BLaER1 treated with 17β-estradiol and CSF1 and Interleukin-3, amounts not matched to agents 10 nM and 100 nM (cell line): Measurements from ENCODE around the gene TPSD1.
"Not testable (repeated sequence)": the region's sequence is repeated elsewhere in the genome, so short reads cannot be mapped to it uniquely, and the experiment has no call there.

Experiments
- H3K27ac ChIP-seq, 11 experiments: shearing (Covaris generic); formaldehyde crosslinking; 2 replicates each; pipeline ENCODE4 v1.8.1; 2022
- H3K27me3 ChIP-seq, 11 experiments: shearing (Covaris generic); formaldehyde crosslinking; 2 replicates each; pipeline ENCODE4 v1.8.1; 2022
- H3K36me3 ChIP-seq, 11 experiments: shearing (Covaris generic); formaldehyde crosslinking; 2 replicates each; pipeline ENCODE4 v1.8.1; 2022
- H3K4me1 ChIP-seq, 10 experiments: shearing (Covaris generic); formaldehyde crosslinking; 2 replicates each; pipeline ENCODE4 v1.8.1; 2022
- H3K4me2 ChIP-seq, 11 experiments: shearing (Covaris generic); formaldehyde crosslinking; 2 replicates each; pipeline ENCODE4 v1.8.1; 2022
- H3K4me3 ChIP-seq, 10 experiments: shearing (Covaris generic); formaldehyde crosslinking; 2 replicates each; pipeline ENCODE4 v1.8.1; 2022
- H3K9ac ChIP-seq, 11 experiments: shearing (Covaris generic); formaldehyde crosslinking; 2 replicates each; pipeline ENCODE4 v1.8.1; 2022
- H3K9me3 ChIP-seq, 11 experiments: shearing (Covaris generic); formaldehyde crosslinking; replicated peaks in 1 of 11; 2 replicates each; pipeline ENCODE4 v1.8.1; 2022
- H4K20me1 ChIP-seq, 11 experiments: shearing (Covaris generic); formaldehyde crosslinking; 2 replicates each; pipeline ENCODE4 v1.8.1; 2022
- Cebpa-rat ChIP-seq, 11 experiments: shearing (Covaris generic); IDR thresholded peaks; 2 replicates each; pipeline ENCODE4 v1.8.1; 2022

TPSD1 gene

GRCh38 chr16:1289477-1289866 lies 33.6 kb downstream of the TPSD1 start:
- peak overlapping the region in 8 of 11 experiments; percentile 74 to 93 (median 82); a peak in 16 of 22 replicates for H3K27ac ChIP-seq
- H4K20me1 ChIP-seq = no peaks in the 10 kb centered on the region
- H3K4me2 ChIP-seq = peak overlapping the region; percentile 68 to 99 (median 94)
- H3K9me3 ChIP-seq = no peaks in the 10 kb centered on the region
- H3K36me3 ChIP-seq = no peaks in the 10 kb centered on the region
- no peak for TF ChIP-seq Cebpa-rat (IDR thresholded peaks at IDR 0.05)
- peaks cover under 1 to 39% (median 11%) of the 10 kb centered on the region in 11 experiments; a peak in 15 of 22 replicates for H3K27me3 ChIP-seq
- H3K4me3 ChIP-seq = peak overlapping the region in 8 of 10 experiments; percentile 0 to 63 (median 51); a peak in 14 of 20 replicates
- peaks cover 34 to 70% (median 65%) of the 10 kb centered on the region in 10 experiments for H3K4me1 ChIP-seq
- peak overlapping the region in 9 of 11 experiments; percentile 18 to 85 (median 74); a peak in 17 of 22 replicates for H3K9ac ChIP-seq

GRCh38 chr16:1290063-1290501 lies 34.2 kb downstream of the TPSD1 start:
- peaks cover 0 to 36% (median 11%) of the 10 kb centered on the region in 11 experiments; a peak in 15 of 22 replicates for H3K27me3 ChIP-seq
- peaks cover 34 to 75% (median 70%) of the 10 kb centered on the region in 10 experiments for H3K4me1 ChIP-seq
- no peaks in the 10 kb centered on the region for H3K9me3 ChIP-seq
- peak in 9 of 11 experiments; percentile 10 to 98 (median 91); a peak in 16 of 22 replicates for TF ChIP-seq Cebpa-rat (IDR thresholded peaks at IDR 0.05)
- H3K27ac ChIP-seq = peak overlapping the region in 8 of 11 experiments; percentile 74 to 93 (median 82); a peak in 17 of 22 replicates
- H3K4me2 ChIP-seq = peak overlapping the region; percentile 68 to 99 (median 94)
- peak overlapping the region in 9 of 11 experiments; percentile 18 to 85 (median 74); a peak in 16 of 22 replicates for H3K9ac ChIP-seq
- no peaks in the 10 kb centered on the region for H3K36me3 ChIP-seq
- no peaks in the 10 kb centered on the region for H4K20me1 ChIP-seq
- H3K4me3 ChIP-seq = peak overlapping the region in 8 of 10 experiments; percentile 0 to 63 (median 51); a peak in 14 of 20 replicates

GRCh38 chr16:1290860-1291575 lies 35.1 kb downstream of the TPSD1 start:
- H3K4me1 ChIP-seq = peaks cover 37 to 85% (median 75%) of the 10 kb centered on the region in 10 experiments
- peak overlapping the region; percentile 9 to 99 (median 94); a peak in 20 of 22 replicates for H3K4me2 ChIP-seq
- no peaks in the 10 kb centered on the region for H3K36me3 ChIP-seq
- peak overlapping the region in 1 of 10 experiments; percentile 63; a peak in 2 of 20 replicates for H3K4me3 ChIP-seq
- peak overlapping the region in 8 of 11 experiments; percentile 71 to 93 (median 82); a peak in 15 of 22 replicates for H3K27ac ChIP-seq
- TF ChIP-seq Cebpa-rat (IDR thresholded peaks at IDR 0.05) = no peak
- no peaks in the 10 kb centered on the region for H3K9me3 ChIP-seq
- H4K20me1 ChIP-seq = no peaks in the 10 kb centered on the region
- peak overlapping the region in 8 of 11 experiments; percentile 63 to 85 (median 76); a peak in 11 of 22 replicates for H3K9ac ChIP-seq
- peaks cover 0 to 28% (median 11%) of the 10 kb centered on the region in 11 experiments; a peak in 14 of 22 replicates for H3K27me3 ChIP-seq

- no peak for TF ChIP-seq Cebpa-rat (IDR thresholded peaks at IDR 0.05)
- Histone ChIP-seq H3K27me3 (peaks cover 0 to 26% (median 11%) of the 10 kb centered on the region in 11 experiments; a peak in 11 of 22 replicates), H3K4me2 (peak overlapping the region; percentile 9 to 99 (median 94); a peak in 19 of 22 replicates), H3K9ac (peak overlapping the region in 4 of 11 experiments; percentile 36 to 85 (median 79); a peak in 6 of 22 replicates), H3K9me3 (no peaks in the 10 kb centered on the region), H3K4me1 (peaks cover 42 to 88% (median 77%) of the 10 kb centered on the region in 10 experiments), H4K20me1 (no peaks in the 10 kb centered on the region), H3K27ac (peak overlapping the region in 8 of 11 experiments; percentile 71 to 93 (median 82); a peak in 15 of 22 replicates), H3K4me3 (no peak overlapping the region), H3K36me3 (no peaks in the 10 kb centered on the region)
Observed at GRCh38 chr16:1291576-1291974, 35.7 kb downstream of the TPSD1 start.

GRCh38 chr16:1292208-1292607 lies 36.3 kb downstream of the TPSD1 start:
- Histone ChIP-seq H3K9ac (peak overlapping the region in 2 of 11 experiments; percentile 79 to 85; a peak in 4 of 22 replicates), H3K27ac (peak overlapping the region in 7 of 11 experiments; percentile 77 to 93 (median 86); a peak in 10 of 22 replicates), H3K4me1 (peaks cover 48 to 95% (median 83%) of the 10 kb centered on the region in 10 experiments), H3K27me3 (peaks cover 0 to 24% (median 11%) of the 10 kb centered on the region in 11 experiments; a peak in 10 of 22 replicates), H3K4me2 (peak overlapping the region in 9 of 11 experiments; percentile 88 to 99 (median 97); a peak in 16 of 22 replicates)
- not testable (repeated sequence) for H4K20me1 ChIP-seq, H3K9me3 ChIP-seq, H3K4me3 ChIP-seq, H3K36me3 ChIP-seq

GRCh38 chr16:1292808-1293207 lies 36.9 kb downstream of the TPSD1 start:
- H3K36me3 ChIP-seq, H4K20me1 ChIP-seq, H3K9me3 ChIP-seq, H3K4me3 ChIP-seq: not testable (repeated sequence)
- H3K27me3 ChIP-seq = peaks cover 0 to 18% (median 5%) of the 10 kb centered on the region in 11 experiments; a peak in 9 of 22 replicates
- peak overlapping the region in 9 of 11 experiments; percentile 60 to 78 (median 69); a peak in 18 of 22 replicates for H3K4me2 ChIP-seq
- peak overlapping the region in 4 of 11 experiments; percentile 6 to 46 (median 32); a peak in 3 of 22 replicates for H3K9ac ChIP-seq
- H3K27ac ChIP-seq = peak overlapping the region in 8 of 11 experiments; percentile 59 to 76 (median 68); a peak in 14 of 22 replicates
- peaks cover 53 to 97% (median 85%) of the 10 kb centered on the region in 10 experiments for H3K4me1 ChIP-seq

- Histone ChIP-seq H3K4me2 (peak overlapping the region; percentile 40 to 78 (median 68); a peak in 21 of 22 replicates), H3K4me3 (no peak overlapping the region), H3K9me3 (no peaks in the 10 kb centered on the region), H4K20me1 (no peaks in the 10 kb centered on the region), H3K36me3 (no peaks in the 10 kb centered on the region), H3K9ac (peak overlapping the region in 5 of 11 experiments; percentile 6 to 53 (median 33); a peak in 5 of 22 replicates), H3K4me1 (peaks cover 53 to 88% (median 78%) of the 10 kb centered on the region in 10 experiments), H3K27me3 (peaks cover 0 to 12% (median under 1%) of the 10 kb centered on the region in 11 experiments; a peak in 6 of 22 replicates), H3K27ac (peak overlapping the region in 9 of 11 experiments; percentile 44 to 76 (median 67); a peak in 14 of 22 replicates)
- TF ChIP-seq Cebpa-rat (IDR thresholded peaks at IDR 0.05) = no peak
Observed at GRCh38 chr16:1293921-1294656, 38.2 kb downstream of the TPSD1 start.

GRCh38 chr16:1295465-1295864 lies 39.6 kb downstream of the TPSD1 start:
- H3K27me3 ChIP-seq = peaks cover 0 to 1% (median 0%) of the 10 kb centered on the region in 11 experiments; a peak in 2 of 22 replicates
- no peak overlapping the region for H3K27ac ChIP-seq
- H3K4me2 ChIP-seq = peak overlapping the region in 6 of 11 experiments; percentile 10 to 78 (median 64); a peak in 4 of 22 replicates
- TF ChIP-seq Cebpa-rat (IDR thresholded peaks at IDR 0.05) = no peak
- H3K36me3 ChIP-seq = no peaks in the 10 kb centered on the region
- no peak overlapping the region for H3K4me3 ChIP-seq
- peaks cover 42 to 77% (median 67%) of the 10 kb centered on the region in 10 experiments for H3K4me1 ChIP-seq
- H4K20me1 ChIP-seq = no peaks in the 10 kb centered on the region
- H3K9ac ChIP-seq = no peak overlapping the region
- no peaks in the 10 kb centered on the region for H3K9me3 ChIP-seq

GRCh38 chr16:1296688-1297017 lies 40.8 kb downstream of the TPSD1 start:
- not testable (repeated sequence) for H3K9ac ChIP-seq, H3K36me3 ChIP-seq, H3K9me3 ChIP-seq, H3K27me3 ChIP-seq, H3K4me3 ChIP-seq, H4K20me1 ChIP-seq
- H3K4me1 ChIP-seq = peaks cover 32 to 77% (median 67%) of the 10 kb centered on the region in 10 experiments
- peak overlapping the region; percentile 6 to 82 (median 45); a peak in 21 of 22 replicates for H3K4me2 ChIP-seq
- H3K27ac ChIP-seq = peak overlapping the region in 7 of 11 experiments; percentile 17 to 59 (median 27); a peak in 9 of 22 replicates
